ENCODE results near the gene SOX8.

GRCh38 chr16:1007284-1007850 is 25.8 kb downstream of the SOX8 start:
- no peak for TF ChIP-seq EZH2phosphoT487 (IDR thresholded peaks at IDR 0.05; ENCODE audit: borderline replicate concordance)
- TF ChIP-seq CTCF (IDR thresholded peaks at IDR 0.05 in 2 of 3, conservative IDR thresholded peaks at IDR 0.05 in 1 of 3; ENCODE audit: borderline replicate concordance in 1 of 3, insufficient read depth in 1 of 3, low read depth in 2 of 3, low read length in 2 of 3): no peak
- no peak for TF ChIP-seq POLR2AphosphoS5 (IDR thresholded peaks at IDR 0.05; ENCODE audit: low read depth, low read length)
- TF ChIP-seq ZFX (IDR thresholded peaks at IDR 0.05): no peak
- TF ChIP-seq JUND (IDR thresholded peaks at IDR 0.05): no peak
- TF ChIP-seq EGR1 (IDR thresholded peaks at IDR 0.05; ENCODE audit: low read depth): no peak
- TF ChIP-seq POLR2A (IDR thresholded peaks at IDR 0.05; ENCODE audit: borderline replicate concordance, extremely low read depth, insufficient read depth, insufficient read length): no peak
- no peak for TF ChIP-seq ZBTB33 (IDR thresholded peaks at IDR 0.05; ENCODE audit: extremely low read depth, insufficient replicate concordance, low read length)
